ENCODE data around the gene GOLGA8G. TPM values are rescaled to one million over a fixed set of nuclear protein-coding genes. Genes with fewer than 3 reads are reported as not detected.

Gene GOLGA8G, protein sequence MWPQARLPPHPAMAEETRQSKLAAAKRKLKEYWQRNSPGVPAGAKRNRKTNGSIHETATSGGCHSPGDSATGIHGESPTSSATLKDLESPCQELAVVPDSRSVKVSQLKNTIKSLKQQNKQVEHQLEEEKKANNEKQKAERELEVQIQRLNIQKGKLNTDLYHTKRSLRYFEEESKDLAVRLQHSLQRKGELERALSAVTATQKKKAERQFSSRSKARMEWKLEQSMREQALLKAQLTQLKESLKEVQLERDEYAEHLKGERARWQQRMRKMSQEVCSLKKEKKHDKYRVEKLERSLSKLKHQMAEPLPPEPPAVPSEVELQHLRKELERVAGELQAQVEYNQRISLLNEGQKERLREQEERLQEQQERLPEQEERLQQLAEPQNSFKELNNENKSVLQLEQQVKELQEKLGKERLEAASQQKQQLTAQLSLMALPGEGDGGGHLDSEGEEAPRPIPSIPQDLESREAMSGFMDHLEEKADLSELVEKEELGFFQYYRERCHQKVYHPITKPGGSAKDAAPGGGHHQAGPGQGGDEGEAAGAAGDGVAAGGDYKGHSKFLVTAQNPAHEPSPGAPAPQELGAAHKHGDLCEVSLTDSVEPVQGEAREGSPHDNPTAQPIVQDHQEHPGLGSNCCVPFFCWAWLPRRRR
- not detected in 5 replicates for total RNA-seq (2022; extraction: Qiagen RNA extraction; ENCODE audit: low read depth)

GRCh38 chr15:28532954-28533353 is at the start of gene GOLGA8G:
GOLGA8G (minus strand) TSS chr15:28532971; CDS start chr15:28532909, 62 bp downstream.

DNA sequence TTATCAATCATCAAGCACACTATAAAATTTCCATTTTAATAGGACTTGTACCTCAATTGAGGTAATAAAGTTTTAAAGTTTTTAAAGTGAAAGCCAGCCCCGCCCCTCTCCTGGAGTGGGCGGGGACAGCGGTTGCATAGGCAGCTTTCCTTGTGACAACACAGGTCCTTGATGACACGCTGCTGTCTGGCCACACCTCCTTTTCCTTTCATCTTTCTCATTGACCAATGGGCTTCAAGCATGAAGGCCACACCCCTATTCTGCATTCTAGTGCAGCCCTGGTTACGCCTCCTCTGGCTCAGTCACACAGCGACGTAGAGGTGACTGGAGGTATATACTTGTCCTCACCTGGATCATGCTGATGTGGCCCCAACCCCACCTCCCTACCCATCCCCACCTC is 20.5 kb upstream of the GOLGA8G start, which contains the start of gene GOLGA6L25:
Gene GOLGA6L25, plus strand, starts transcription at position 301 of the 400 bp plus-strand sequence. Its CDS starts 61 bp downstream, at position 362.

Other genes with a start within 250 kb of the GOLGA8G start
- 36.4 to 49.9 TPM (median 47.1 TPM) in 5 replicates for gene HERC2, start 210.8 kb downstream of the GOLGA8G start, total RNA-seq (2022; extraction: Qiagen RNA extraction; ENCODE audit: low read depth)
- gene GOLGA6L24, start 174.9 kb downstream of the GOLGA8G start, total RNA-seq (2022; extraction: Qiagen RNA extraction; ENCODE audit: low read depth): not detected in 5 replicates
- 0.05 TPM in 1 of 5 replicates, not detected in the others for gene GOLGA8F, start 154.3 kb downstream of the GOLGA8G start, total RNA-seq (2022; extraction: Qiagen RNA extraction; ENCODE audit: low read depth)
- gene GOLGA6L25, start 20.6 kb upstream of the GOLGA8G start, total RNA-seq (2022; extraction: Qiagen RNA extraction; ENCODE audit: low read depth): not detected in 5 replicates
- gene GOLGA8M, start 179.4 kb upstream of the GOLGA8G start, total RNA-seq (2022; extraction: Qiagen RNA extraction; ENCODE audit: low read depth): 0.24 TPM in 1 of 5 replicates, not detected in the others

All from A549 treated with GW870086 at 1 μM for 4 hours (cell line).